ENCODE results near the gene MAPK6. TPM values are rescaled to one million over a fixed set of nuclear protein-coding genes. Genes with fewer than 3 reads are reported as not detected.
"Not testable (repeated sequence)": the region's sequence is repeated elsewhere in the genome, so short reads cannot be mapped to it uniquely, and the experiment has no call there.

Gene MAPK6
- 10 to 100 TPM; 64.4 to 74.1 (median 68.0) TPM for total RNA-seq

DNA sequence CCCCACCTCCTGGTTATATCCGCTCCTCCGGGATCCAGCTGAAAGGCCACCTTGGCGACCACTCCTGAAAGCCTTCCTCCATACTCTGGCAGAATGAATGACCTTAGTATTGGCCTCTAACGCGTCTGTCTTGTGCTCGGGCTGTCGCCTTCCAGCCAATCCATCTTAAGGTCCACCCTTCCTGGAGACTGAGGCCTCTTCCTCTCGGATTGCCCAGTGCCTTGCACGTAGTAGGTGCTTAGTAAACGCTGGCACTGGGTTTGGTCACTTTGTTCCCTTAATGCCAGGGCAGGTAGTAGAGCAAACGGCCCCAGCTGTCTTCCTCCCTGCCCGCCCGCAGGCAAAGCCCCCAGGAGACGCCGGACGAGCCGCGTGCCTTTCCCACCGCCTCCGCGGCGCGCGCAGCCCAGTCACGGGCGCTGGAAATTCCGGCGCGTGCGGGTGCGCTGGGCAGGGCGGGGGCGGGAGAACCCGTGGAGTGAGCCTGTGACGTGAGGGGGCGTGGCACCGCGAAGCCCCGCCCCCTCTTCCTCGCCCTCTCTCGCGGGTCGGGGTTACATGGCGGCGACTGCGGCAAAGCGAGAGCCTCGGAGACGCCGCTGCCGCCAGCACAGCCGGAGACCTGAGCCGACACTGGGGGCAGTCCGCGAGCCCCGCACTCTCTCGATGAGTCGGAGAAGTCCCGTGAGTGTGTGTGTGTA is at the start of gene MAPK6:
TSS of gene MAPK6 (plus strand) at position 527 of the 701 bp plus-strand sequence. CDS start 27,242 bp downstream, outside the sequence.
- ATAC-seq: peak; percentile 83 to 84
- peak within 1 kb of the TSS; percentile 99 for H3K4me3 Mint-ChIP-seq
- H3K36me3 Mint-ChIP-seq (ENCODE audit: insufficient read depth): peaks cover 6% of the 10 kb centered on the region
- peaks cover 40% of the 10 kb centered on the region for H3K4me1 Mint-ChIP-seq (ENCODE audit: low read depth)
- no peaks in the 10 kb centered on the region for H3K27me3 Mint-ChIP-seq (ENCODE audit: low read depth)
- H3K9me3 Mint-ChIP-seq: no peaks in the 10 kb centered on the region
- DNase-seq: peak; percentile 96

DNA sequence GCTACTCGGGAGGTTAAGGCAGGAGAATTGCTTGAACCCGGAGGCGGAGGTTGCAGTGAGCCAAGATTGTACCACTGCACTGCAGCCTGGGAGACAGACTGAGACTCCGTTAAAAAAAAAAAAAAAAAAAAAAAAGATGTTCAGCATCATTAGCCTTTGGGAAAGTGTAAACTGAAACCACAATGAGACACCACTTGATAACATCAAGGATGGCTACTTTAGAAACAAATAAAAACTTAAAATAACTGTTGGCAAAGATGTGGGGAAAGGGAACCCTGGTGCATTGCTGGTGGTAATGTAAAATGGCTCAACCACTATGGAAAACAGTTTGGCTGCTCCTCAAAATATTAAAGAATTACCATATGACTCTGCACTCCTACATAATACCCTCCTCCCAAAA is 49.3 kb upstream of the MAPK6 start:
- ATAC-seq (no peak), DNase-seq (no peak)
- Mint-ChIP-seq H3K4me1 (ENCODE audit: low read depth) (peaks cover 27% of the 10 kb centered on the region), H3K4me3 (peak overlapping the region; percentile 97), H3K36me3 (ENCODE audit: insufficient read depth) (peaks cover 26% of the 10 kb centered on the region), H3K9me3 (peaks cover 8% of the 10 kb centered on the region), H3K27me3 (ENCODE audit: low read depth) (no peaks in the 10 kb centered on the region)

DNA sequence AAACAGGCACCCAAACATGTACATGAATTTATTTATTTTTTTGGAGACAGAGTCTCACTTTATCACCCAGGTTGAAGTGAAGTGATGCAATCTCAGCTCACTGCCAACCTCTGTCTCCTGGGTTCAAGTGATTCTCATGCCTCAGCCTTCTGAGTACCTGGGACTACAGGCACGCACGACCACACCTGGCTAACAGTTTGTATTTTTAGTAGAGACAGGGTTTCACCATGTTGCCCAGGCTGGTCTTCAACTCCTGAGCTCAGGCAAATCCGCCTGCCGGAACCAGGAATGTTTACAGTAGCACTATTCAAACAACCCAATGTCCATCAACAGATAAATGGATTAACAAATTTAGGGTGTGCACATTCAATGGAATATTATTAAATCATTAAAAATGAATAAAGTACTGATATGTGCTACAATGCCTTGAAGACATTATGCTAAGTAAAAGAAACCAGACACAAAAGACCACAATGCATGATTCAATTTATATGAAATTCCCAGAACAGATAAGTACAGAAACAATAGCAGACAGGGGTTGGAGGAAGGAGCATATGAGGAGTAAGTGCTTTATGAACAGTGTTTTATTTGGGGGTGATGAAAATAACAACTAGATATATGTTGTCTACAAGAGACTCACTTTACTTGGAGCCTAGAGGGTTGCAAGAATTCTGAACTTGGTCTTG is 48.7 kb upstream of the MAPK6 start:
- Mint-ChIP-seq H3K9me3 (peaks cover 8% of the 10 kb centered on the region), H3K4me3 (peak overlapping the region; percentile 97), H3K4me1 (ENCODE audit: low read depth) (peaks cover 26% of the 10 kb centered on the region), H3K27me3 (ENCODE audit: low read depth) (no peaks in the 10 kb centered on the region), H3K36me3 (ENCODE audit: insufficient read depth) (peaks cover 22% of the 10 kb centered on the region)
- no peak for DNase-seq
- no peak for ATAC-seq

DNA sequence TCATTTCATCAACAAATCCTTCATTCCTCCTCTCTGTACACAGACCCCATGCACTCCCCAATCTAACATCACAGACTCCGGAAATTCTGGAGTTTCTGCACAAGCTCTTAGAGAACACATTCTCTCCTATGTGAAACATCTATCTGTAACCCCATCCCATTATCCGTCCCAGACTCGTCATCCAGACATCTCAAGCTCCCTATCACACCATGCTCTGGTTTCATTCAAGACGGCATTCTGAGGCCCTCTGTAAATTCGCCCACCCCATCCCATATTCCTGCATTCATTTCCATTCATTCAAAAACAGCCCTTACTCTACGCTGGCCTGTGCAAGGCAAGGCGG is 48.0 kb upstream of the MAPK6 start:
- H3K4me1 Mint-ChIP-seq (ENCODE audit: low read depth): peaks cover 20% of the 10 kb centered on the region
- no peaks in the 10 kb centered on the region for H3K27me3 Mint-ChIP-seq (ENCODE audit: low read depth)
- H3K4me3 Mint-ChIP-seq: peak overlapping the region; percentile 97
- H3K9me3 Mint-ChIP-seq: peaks cover 8% of the 10 kb centered on the region
- DNase-seq (no peak), ATAC-seq (peak; percentile 1 to 6)
- H3K36me3 Mint-ChIP-seq (ENCODE audit: insufficient read depth): peaks cover 16% of the 10 kb centered on the region

DNA sequence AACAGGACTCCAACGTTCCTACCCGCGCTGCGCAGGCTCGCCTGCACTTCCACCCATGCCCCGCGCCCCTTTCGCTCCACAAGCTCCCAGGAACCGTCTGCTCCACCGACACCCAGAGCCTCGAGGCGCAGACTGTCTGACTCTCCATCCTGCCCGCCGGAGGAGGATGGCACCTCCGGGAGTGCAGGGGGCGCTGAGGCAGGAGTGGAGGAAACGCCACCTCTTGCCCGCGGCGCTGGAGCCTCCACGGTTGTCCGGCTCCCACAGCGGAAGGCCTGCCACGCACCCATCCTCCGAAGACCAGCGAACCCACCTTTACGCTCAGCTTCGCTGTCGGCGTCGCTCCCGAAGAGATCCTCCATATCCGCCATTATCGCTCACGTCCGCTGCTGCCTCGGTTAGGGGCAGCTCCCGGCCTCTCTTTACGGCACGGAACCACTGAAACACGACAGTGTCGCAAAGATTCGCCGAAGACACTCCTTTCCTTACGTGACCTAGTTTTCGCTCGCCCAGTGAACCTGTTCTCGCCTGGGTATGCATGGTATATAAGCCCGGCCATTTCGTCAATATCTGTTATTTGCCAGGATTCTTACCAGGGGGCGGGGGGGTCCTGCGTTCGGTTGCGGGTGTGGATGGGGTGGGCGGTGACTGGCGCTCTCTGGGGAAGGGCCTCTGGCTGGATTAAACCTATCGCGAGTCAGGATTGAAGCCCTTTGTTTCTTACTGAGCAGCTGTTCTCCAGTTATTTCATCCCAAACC is 47.5 kb upstream of the MAPK6 start, which contains the start of gene LEO1:
TSS of gene LEO1 (minus strand) at position 404 of the 759 bp plus-strand sequence. CDS start at position 371, 33 bp downstream.
- Mint-ChIP-seq H3K36me3 (ENCODE audit: insufficient read depth) (peaks cover 12% of the 10 kb centered on the region), H3K4me1 (ENCODE audit: low read depth) (peaks cover 16% of the 10 kb centered on the region), H3K27me3 (ENCODE audit: low read depth) (no peaks in the 10 kb centered on the region), H3K9me3 (peaks cover 5% of the 10 kb centered on the region), H3K4me3 (peak within 1 kb of the TSS; percentile 97)
- ATAC-seq (peak; percentile 90 to 92), DNase-seq (peak; percentile 80)

DNA sequence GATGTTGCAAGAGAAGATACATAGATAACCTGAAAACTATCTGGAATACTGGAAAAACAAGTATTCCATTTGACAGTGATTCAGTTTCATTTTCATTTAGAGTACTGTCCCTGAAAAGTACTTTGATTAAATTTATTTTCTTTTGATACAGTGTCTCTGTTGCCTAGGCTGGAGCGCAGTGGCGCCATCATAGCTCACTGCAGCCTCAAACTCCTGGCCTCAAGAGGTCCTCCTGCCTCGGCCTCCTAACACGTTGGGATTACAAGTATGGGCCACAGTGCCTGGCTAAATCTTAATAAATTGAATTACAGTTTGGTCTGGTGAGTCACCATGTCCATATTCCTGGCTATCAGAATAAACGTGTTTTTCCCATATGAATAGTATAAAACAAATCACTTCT is 45.8 kb upstream of the MAPK6 start:
- peaks cover 16% of the 10 kb centered on the region for H3K4me1 Mint-ChIP-seq (ENCODE audit: low read depth)
- DNase-seq (no peak), ATAC-seq (no peak)
- H3K4me3 Mint-ChIP-seq: peak overlapping the region; percentile 8
- peaks cover 3% of the 10 kb centered on the region for H3K36me3 Mint-ChIP-seq (ENCODE audit: insufficient read depth)
- H3K9me3 Mint-ChIP-seq: no peaks in the 10 kb centered on the region
- no peaks in the 10 kb centered on the region for H3K27me3 Mint-ChIP-seq (ENCODE audit: low read depth)

DNA sequence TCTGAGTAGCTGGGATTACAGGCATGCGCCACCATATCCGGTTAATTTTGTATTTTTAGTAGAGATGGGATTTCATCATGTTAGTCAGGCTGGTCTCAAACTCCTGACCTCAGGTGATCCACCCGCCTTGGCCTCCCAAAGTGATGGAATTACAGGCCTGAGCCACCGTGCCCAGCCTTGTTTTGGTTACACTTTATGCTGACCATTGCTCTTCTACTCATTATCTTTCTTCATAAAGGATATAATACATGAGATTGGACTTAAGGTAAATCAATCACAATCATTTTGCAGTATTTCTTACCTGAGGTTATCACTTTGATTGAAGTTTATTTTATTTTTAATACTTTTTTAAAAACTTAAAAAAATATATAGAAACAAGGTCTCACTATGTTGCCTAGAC is 45.2 kb upstream of the MAPK6 start:
- peaks cover 16% of the 10 kb centered on the region for H3K4me1 Mint-ChIP-seq (ENCODE audit: low read depth)

DNA sequence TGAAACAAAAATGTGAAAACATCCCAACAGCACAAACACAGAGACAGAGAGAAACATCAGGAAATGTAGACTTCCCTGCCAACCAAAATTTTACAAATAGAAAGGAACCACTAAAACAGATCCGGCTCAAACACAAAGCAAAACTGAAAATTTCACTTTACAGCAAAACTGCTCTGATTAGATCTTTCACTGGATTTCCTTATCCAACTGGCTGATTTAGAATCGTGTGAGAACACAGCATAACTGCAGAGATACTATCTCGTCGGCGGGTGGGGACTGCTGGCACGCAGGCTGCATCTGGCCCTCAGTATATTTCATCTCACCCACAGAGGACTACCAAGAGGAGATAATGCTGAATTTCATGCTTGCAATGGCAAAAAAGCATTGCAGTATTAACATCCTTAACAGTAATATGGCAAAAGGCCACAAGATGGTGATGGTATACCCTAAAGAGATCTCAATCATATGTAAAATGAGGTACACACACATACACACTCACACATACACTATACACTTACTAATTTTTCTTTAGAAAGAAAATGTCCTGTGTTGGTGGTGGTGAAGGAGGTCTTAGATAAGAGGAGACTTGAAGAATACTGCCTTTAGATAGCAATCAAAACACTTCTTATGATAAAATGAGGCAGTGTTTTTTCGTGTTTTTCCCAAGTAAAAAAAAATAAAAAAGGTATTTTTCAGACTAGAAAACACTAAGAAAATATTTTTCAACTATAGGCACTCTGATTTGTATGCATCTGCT is 36.8 kb upstream of the MAPK6 start:
- Mint-ChIP-seq H3K4me3 (peak overlapping the region; percentile 53), H3K36me3 (ENCODE audit: insufficient read depth) (no peaks in the 10 kb centered on the region), H3K27me3 (ENCODE audit: low read depth) (no peaks in the 10 kb centered on the region), H3K4me1 (ENCODE audit: low read depth) (peaks cover 10% of the 10 kb centered on the region), H3K9me3 (no peaks in the 10 kb centered on the region)
- no peak for DNase-seq
- peak; percentile 95 for ATAC-seq

More for the DNA sequence above, 45.2 kb upstream of the MAPK6 start:
- Mint-ChIP-seq H3K4me3 (no peak overlapping the region), H3K27me3 (ENCODE audit: low read depth) (no peaks in the 10 kb centered on the region), H3K9me3 (no peaks in the 10 kb centered on the region), H3K36me3 (ENCODE audit: insufficient read depth) (peaks cover 3% of the 10 kb centered on the region)
- no peak for DNase-seq
- ATAC-seq: no peak

DNA sequence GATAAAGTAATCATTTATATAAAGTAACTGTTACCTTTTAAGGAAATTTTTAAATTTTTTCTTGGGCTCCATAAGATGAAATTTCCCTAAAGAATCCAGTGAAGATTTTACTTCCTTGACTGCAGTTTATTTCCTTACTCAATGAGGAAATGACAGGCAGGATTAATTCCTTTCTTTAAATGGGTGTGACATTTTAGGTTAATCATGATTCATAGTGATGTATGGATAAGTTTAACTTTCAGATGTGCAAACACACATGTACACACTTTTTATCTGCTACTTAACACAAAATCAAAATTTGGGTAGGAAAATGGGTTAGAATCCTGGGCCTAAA is 36.3 kb upstream of the MAPK6 start:
- no peak for ATAC-seq
- H3K27me3 Mint-ChIP-seq (ENCODE audit: low read depth): no peaks in the 10 kb centered on the region
- DNase-seq: no peak

DNA sequence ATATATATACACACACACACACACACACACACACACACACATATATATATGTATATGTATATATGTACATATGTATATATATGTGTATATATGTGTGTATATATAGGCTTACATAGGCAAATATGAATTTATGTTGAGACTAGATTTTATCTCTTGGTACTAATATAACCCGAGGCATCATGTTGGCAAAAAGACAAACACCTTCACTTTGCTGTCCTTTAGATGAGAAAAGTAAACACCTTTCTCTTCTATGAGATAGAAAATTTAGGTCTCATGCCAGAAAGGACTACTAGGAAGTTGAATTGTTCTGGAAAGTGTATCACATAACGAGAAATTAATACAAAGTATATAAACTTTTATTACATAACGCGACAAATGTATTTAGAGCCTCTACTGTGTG is 27.9 kb upstream of the MAPK6 start:
- no peaks in the 10 kb centered on the region for H3K27me3 Mint-ChIP-seq (ENCODE audit: low read depth)
- H3K4me3 Mint-ChIP-seq: no peak overlapping the region
- ATAC-seq (no peak), DNase-seq (no peak)
- H3K36me3 Mint-ChIP-seq (ENCODE audit: insufficient read depth): no peaks in the 10 kb centered on the region
- H3K9me3 Mint-ChIP-seq: no peaks in the 10 kb centered on the region
- H3K4me1 Mint-ChIP-seq (ENCODE audit: low read depth): no peaks in the 10 kb centered on the region

More for the DNA sequence above, 36.3 kb upstream of the MAPK6 start:
- H3K4me1 Mint-ChIP-seq (ENCODE audit: low read depth): peaks cover 10% of the 10 kb centered on the region
- H3K4me3 Mint-ChIP-seq: no peak overlapping the region
- H3K36me3 Mint-ChIP-seq (ENCODE audit: insufficient read depth): no peaks in the 10 kb centered on the region
- H3K9me3 Mint-ChIP-seq: no peaks in the 10 kb centered on the region

DNA sequence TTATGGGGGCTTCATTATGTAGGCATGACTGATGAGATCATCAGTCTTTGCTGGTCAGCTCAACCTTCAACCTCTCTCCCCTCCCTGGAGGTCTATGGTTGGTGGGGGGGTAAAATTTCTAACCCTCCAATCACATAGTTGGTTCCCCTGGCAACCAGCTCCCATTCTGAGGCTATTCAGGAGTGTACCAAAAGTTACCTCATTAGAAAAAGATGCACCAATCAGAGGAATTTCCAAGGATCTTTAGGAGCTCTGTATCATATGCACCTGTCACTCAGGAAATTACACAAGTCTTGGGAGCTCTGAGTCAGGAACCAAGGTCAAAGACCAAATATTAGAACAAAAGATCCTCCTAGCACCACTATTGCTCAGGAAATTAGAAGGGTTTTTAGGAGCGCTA is 26.1 kb upstream of the MAPK6 start:
- ATAC-seq (no peak), DNase-seq (no peak)
- H3K36me3 Mint-ChIP-seq (ENCODE audit: insufficient read depth): no peaks in the 10 kb centered on the region
- no peaks in the 10 kb centered on the region for H3K27me3 Mint-ChIP-seq (ENCODE audit: low read depth)
- H3K4me3 Mint-ChIP-seq: no peak overlapping the region
- no peaks in the 10 kb centered on the region for H3K4me1 Mint-ChIP-seq (ENCODE audit: low read depth)
- H3K9me3 Mint-ChIP-seq: no peaks in the 10 kb centered on the region

DNA sequence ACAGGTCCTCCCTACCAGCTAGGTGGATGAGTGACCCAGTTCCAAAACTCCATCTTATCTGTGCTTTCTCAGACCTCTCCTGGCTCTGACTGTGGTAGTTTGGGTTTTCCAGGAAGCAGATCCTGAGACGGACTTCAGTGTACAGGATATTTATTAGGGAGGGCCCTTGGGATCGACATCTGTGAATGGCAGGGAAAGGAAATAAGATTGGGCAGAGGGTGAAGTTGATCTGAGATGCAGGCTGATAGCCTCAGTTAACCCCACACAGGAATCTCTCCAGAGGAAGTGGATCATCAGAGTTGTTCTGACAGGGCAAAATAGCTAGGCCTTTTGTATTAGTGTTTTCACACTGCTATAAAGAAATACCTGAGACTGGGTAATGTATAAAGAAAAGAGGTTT is 16.7 kb upstream of the MAPK6 start:
- no peaks in the 10 kb centered on the region for H3K9me3 Mint-ChIP-seq
- peaks cover 25% of the 10 kb centered on the region for H3K4me1 Mint-ChIP-seq (ENCODE audit: low read depth)
- H3K27me3 Mint-ChIP-seq (ENCODE audit: low read depth): no peaks in the 10 kb centered on the region
- H3K36me3 Mint-ChIP-seq (ENCODE audit: insufficient read depth): no peaks in the 10 kb centered on the region
- ATAC-seq (no peak), DNase-seq (no peak)
- no peak overlapping the region for H3K4me3 Mint-ChIP-seq

DNA sequence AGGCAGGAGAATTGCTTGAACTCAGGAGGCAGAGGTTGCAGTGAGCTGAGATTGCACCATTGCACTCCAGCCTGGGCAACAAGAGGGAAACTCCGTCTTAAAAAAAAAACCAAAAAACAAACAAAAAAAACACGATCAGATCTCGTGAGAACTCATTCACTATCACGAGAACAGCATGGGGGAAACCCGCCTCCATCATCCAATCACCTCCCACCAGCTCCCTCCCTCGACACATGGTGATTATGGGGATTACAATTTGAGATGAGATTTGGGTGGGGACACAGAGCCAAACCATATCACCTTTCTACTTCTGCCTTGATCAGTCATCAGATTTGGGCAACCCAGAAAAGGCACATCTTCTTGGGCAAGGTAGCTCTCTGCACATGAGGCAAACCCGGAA is 15.9 kb upstream of the MAPK6 start:
- H3K27me3 Mint-ChIP-seq (ENCODE audit: low read depth); ATAC-seq; H3K36me3 Mint-ChIP-seq (ENCODE audit: insufficient read depth); DNase-seq; H3K9me3 Mint-ChIP-seq; H3K4me3 Mint-ChIP-seq: not testable (repeated sequence)
- H3K4me1 Mint-ChIP-seq (ENCODE audit: low read depth): peaks cover 29% of the 10 kb centered on the region

DNA sequence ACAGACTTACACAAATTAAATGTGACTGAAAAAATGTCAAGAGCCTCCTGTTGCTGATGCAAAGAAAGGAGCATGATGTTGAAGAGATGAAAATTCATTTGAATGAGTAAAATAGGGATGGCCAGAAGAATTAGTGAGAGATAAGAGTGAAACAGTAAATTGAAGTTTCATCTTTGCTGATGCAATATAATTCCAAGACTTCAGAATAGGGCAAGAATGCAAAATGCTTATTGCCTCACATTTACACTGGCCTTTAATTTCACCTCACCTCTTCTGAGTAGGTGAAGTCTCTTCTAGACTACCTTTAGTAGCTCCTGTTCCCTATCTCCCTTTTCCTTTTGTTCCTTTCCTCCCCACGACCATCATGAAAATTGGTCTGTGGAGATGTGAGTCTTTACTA is 15.3 kb upstream of the MAPK6 start:
- DNase-seq: no peak
- no peak overlapping the region for H3K4me3 Mint-ChIP-seq
- H3K27me3 Mint-ChIP-seq (ENCODE audit: low read depth): no peaks in the 10 kb centered on the region
- no peaks in the 10 kb centered on the region for H3K36me3 Mint-ChIP-seq (ENCODE audit: insufficient read depth)
- no peaks in the 10 kb centered on the region for H3K9me3 Mint-ChIP-seq
- H3K4me1 Mint-ChIP-seq (ENCODE audit: low read depth): peaks cover 35% of the 10 kb centered on the region
- ATAC-seq: no peak
